Left lung (tissue), 10 donors: ENCODE data around the gene SKIC8. TPM values are rescaled to one million over a fixed set of nuclear protein-coding genes. Genes with fewer than 3 reads are reported as not detected.

Source experiments
- ATAC-seq: fragments of 200-7000 bp; cut with Tn5 transposase; one replicate; pipeline ENCODE4 v1.9.1; 2020; ENCODE audit warnings: moderate library complexity
- DNase-seq, 4 donors: peaks; one replicate each; pipeline ENCODE4 v3.0.0-alpha.2; 2013 to 2020
- H3K27ac ChIP-seq, 2 donors: fragments of 200-600 bp; sonication (generic) in 1 of 2; one replicate each; pipeline versions ENCODE4 v1.5.0 to v1.8.0; 2020 to 2021
- H3K27me3 ChIP-seq, 2 donors: fragments of 200-600 bp; sonication (generic) in 1 of 2; one replicate each; pipeline versions ENCODE4 v1.5.0 to v1.8.0; 2020 to 2021
- H3K36me3 ChIP-seq, 2 donors: fragments of 200-600 bp; sonication (generic) in 1 of 2; one replicate each; pipeline versions ENCODE4 v1.5.0 to v1.8.0; 2020 to 2021
- H3K4me1 ChIP-seq, 2 donors: fragments of 200-600 bp; one replicate each; pipeline ENCODE4 v1.8.0; 2021
- H3K4me3 ChIP-seq, 2 donors: fragments of 200-600 bp; sonication (generic) in 1 of 2; one replicate each; pipeline versions ENCODE4 v1.5.0 to v1.8.0; 2020 to 2021; ENCODE audit warnings: mild to moderate bottlenecking in 1 of 2
- H3K9me3 ChIP-seq, 2 donors: fragments of 200-600 bp; sonication (generic) in 1 of 2; one replicate each; pipeline versions ENCODE4 v1.5.0 to v1.8.0; 2020 to 2021
- CTCF ChIP-seq, 2 donors: fragments of 200-600 bp; sonication (generic) in 1 of 2; IDR thresholded peaks; one replicate each; pipeline versions ENCODE4 v1.5.0 to v1.8.0; 2021; ENCODE audit warnings: antibody characterized with exemption in 2 of 2
- intact Hi-C, 2 donors: fragments of 100-400 bp; cut with DNase I; formaldehyde crosslinking; loops; one replicate each; pipeline versions ENCODE4 v1.11.2 to v1.14.2; 2022
- polyA plus RNA-seq, 6 donors: library from polyadenylated mRNA; unstranded; fragments of 120-200 nt; gene quantifications; one replicate each; pipeline ENCODE4 v1.2.1, GENCODE V29; 2013; ENCODE audit not compliant: insufficient read length in 6 of 6
- total RNA-seq, 2 donors: library from RNA; stranded (reverse); fragmentation: NEBNext Ultra II Directional; extraction: Animal tissue kit (Norgen Biotek cat#: 25700); gene quantifications; one replicate each; pipeline ENCODE4 v1.2.1, GENCODE V29; 2021
- donor health status: DM: no; HTN: yes; CAD: no.
- donor health status: DM: no; HTN: no; CAD: no.

Gene SKIC8
- total and polyA plus RNA-seq, 8 donors = 36.1 to 122 (median 108) TPM

GRCh38 chr15:78306176-78306774 is 6.9 kb upstream of the SKIC8 start:
- DNase-seq (no peak), ATAC-seq (no peak)
- H3K4me3 ChIP-seq = no peak overlapping the region
- no peaks in the 10 kb centered on the region for H3K4me1 ChIP-seq
- no peaks in the 10 kb centered on the region for H3K36me3 ChIP-seq
- H3K27ac ChIP-seq = no peak overlapping the region
- TF ChIP-seq CTCF (IDR thresholded peaks at IDR 0.05) = no peak
- H3K27me3 ChIP-seq = peaks cover 0 to 36% of the 10 kb centered on the region in 2 donors
- intact Hi-C loops = no loop called here
- no peaks in the 10 kb centered on the region for H3K9me3 ChIP-seq

GRCh38 chr15:78304216-78305066 is 5.0 kb upstream of the SKIC8 start:
- Histone ChIP-seq H3K9me3 (no peaks in the 10 kb centered on the region), H3K4me1 (peaks cover 0 to 9% of the 10 kb centered on the region in 2 donors), H3K4me3 (no peak overlapping the region), H3K36me3 (no peaks in the 10 kb centered on the region), H3K27me3 (peaks cover 0 to 36% of the 10 kb centered on the region in 2 donors), H3K27ac (no peak overlapping the region)
- intact Hi-C loops = no loop called here
- no peak for TF ChIP-seq CTCF (IDR thresholded peaks at IDR 0.05)
- ATAC-seq (no peak), DNase-seq (no peak)

- intact Hi-C loops = no loop called here
- ATAC-seq = no peak
These were observed 3.3 kb upstream of the SKIC8 start for GRCh38 chr15:78302579-78303312.

GRCh38 chr15:78301828-78302227 is 2.4 kb upstream of the SKIC8 start:
- H3K9me3 ChIP-seq = no peaks in the 10 kb centered on the region
- DNase-seq (peak in 1 of 4 donors; percentile 47), ATAC-seq (no peak)
- peaks cover 0 to 23% of the 10 kb centered on the region in 2 donors for H3K27me3 ChIP-seq
- no peak overlapping the region for H3K27ac ChIP-seq
- H3K36me3 ChIP-seq = no peaks in the 10 kb centered on the region
- H3K4me1 ChIP-seq = peaks cover 5 to 30% of the 10 kb centered on the region in 2 donors
- intact Hi-C loops = no loop called here
- no peak overlapping the region for H3K4me3 ChIP-seq
- no peak for TF ChIP-seq CTCF (IDR thresholded peaks at IDR 0.05)

More at GRCh38 chr15:78302579-78303312, 3.3 kb upstream of the SKIC8 start:
- no peak for TF ChIP-seq CTCF (IDR thresholded peaks at IDR 0.05)
- H3K27me3 ChIP-seq = peaks cover 0 to 24% of the 10 kb centered on the region in 2 donors
- H3K4me1 ChIP-seq = peaks cover 5 to 23% of the 10 kb centered on the region in 2 donors
- no peaks in the 10 kb centered on the region for H3K36me3 ChIP-seq
- no peak overlapping the region for H3K27ac ChIP-seq
- no peak overlapping the region for H3K4me3 ChIP-seq
- DNase-seq = no peak
- no peaks in the 10 kb centered on the region for H3K9me3 ChIP-seq

GRCh38 chr15:78301326-78301725 is 1.9 kb upstream of the SKIC8 start:
- Histone ChIP-seq H3K27ac (no peak overlapping the region), H3K4me1 (peaks cover 5 to 30% of the 10 kb centered on the region in 2 donors), H3K36me3 (no peaks in the 10 kb centered on the region), H3K4me3 (no peak overlapping the region), H3K9me3 (no peaks in the 10 kb centered on the region), H3K27me3 (peaks cover 0 to 18% of the 10 kb centered on the region in 2 donors)
- ATAC-seq = no peak
- intact Hi-C loops = no loop called here
- TF ChIP-seq CTCF (IDR thresholded peaks at IDR 0.05) = no peak
- no peak for DNase-seq
